K562 (cell line): Measurements from ENCODE around the gene DHDDS.

ENCODE experiments used
- ATF2 ChIP-seq: sonication (generic); formaldehyde crosslinking; IDR thresholded peaks from 2 replicates; pipeline ENCODE4 v1.8.1; 2022; ENCODE audit warnings: missing genetic modification reagents
- CTCF ChIP-seq, 3 experiments: IDR thresholded peaks in 2 of 3; conservative IDR thresholded peaks in 1 of 3; 2 replicates each; pipeline ENCODE4 v1.5.1; 2011 to 2012; ENCODE audit warnings: low read length in 3 of 3, mild to moderate bottlenecking in 3 of 3, control low read depth in 2 of 3, improper control_type of control experiment in 1 of 3, inconsistent platforms in 1 of 3, low read depth in 1 of 3, mixed read lengths in 1 of 3, moderate library complexity in 1 of 3; ENCODE audit not compliant: insufficient read depth in 2 of 3
- ETV6 ChIP-seq, 3 experiments: fragments of 150-350 bp in 1 of 3; sonication (generic) in 1 of 3; formaldehyde crosslinking in 1 of 3; IDR thresholded peaks; 2 replicates each; pipeline versions ENCODE4 v1.6.1 to v1.8.0; 2014 to 2022; ENCODE audit warnings: borderline replicate concordance in 2 of 3, low read depth in 2 of 3, antibody characterized with exemption in 1 of 3, low read length in 1 of 3, mild to moderate bottlenecking in 1 of 3, missing genetic modification reagents in 1 of 3
- FOXA1 ChIP-seq: fragments of 450-650 bp; IDR thresholded peaks from 2 replicates; pipeline ENCODE4 v1.6.1; 2016; ENCODE audit warnings: mild to moderate bottlenecking, borderline replicate concordance
- GABPB1 ChIP-seq: sonication (generic); formaldehyde crosslinking; IDR thresholded peaks from 2 replicates; pipeline ENCODE4 v1.8.0; 2022; ENCODE audit warnings: mild to moderate bottlenecking, missing genetic modification reagents
- HLTF ChIP-seq: fragments of 450-650 bp; IDR thresholded peaks from 2 replicates; pipeline ENCODE4 v1.6.1; 2016
- JUNB ChIP-seq: fragments of 450-650 bp; formaldehyde crosslinking; conservative IDR thresholded peaks from 2 replicates; pipeline ENCODE4 v1.4.0; 2020; ENCODE audit warnings: mild to moderate bottlenecking
- POLR2A ChIP-seq: fragments of 450-650 bp; conservative IDR thresholded peaks from 2 replicates; pipeline ENCODE4 v1.6.1; 2016
- POLR2AphosphoS5 ChIP-seq: IDR thresholded peaks from 2 replicates; pipeline ENCODE4 v1.6.1; 2011; ENCODE audit warnings: mild to moderate bottlenecking, low read depth, low read length, moderate library complexity; ENCODE audit not compliant: control insufficient read depth, insufficient read depth
- RERE ChIP-seq: sonication (generic); formaldehyde crosslinking; IDR thresholded peaks from 2 replicates; pipeline ENCODE4 v1.8.0; 2023; ENCODE audit warnings: missing genetic modification reagents, mild to moderate bottlenecking, borderline replicate concordance
- SIN3B ChIP-seq: fragments of 450-650 bp; IDR thresholded peaks from 2 replicates; pipeline ENCODE4 v1.6.1; 2017; ENCODE audit warnings: low read depth, mild to moderate bottlenecking, moderate library complexity
- TRIM24 ChIP-seq, 2 experiments: fragments of 450-650 bp; IDR thresholded peaks; 2 replicates each; pipeline ENCODE4 v1.6.1; 2016
- YY1 ChIP-seq, 3 experiments: IDR thresholded peaks; 2 replicates each; pipeline ENCODE4 v1.6.1; 2011; ENCODE audit warnings: low read length in 2 of 3, mild to moderate bottlenecking in 2 of 3, moderate library complexity in 2 of 3, borderline replicate concordance in 1 of 3, control low read depth in 1 of 3, low read depth in 1 of 3; ENCODE audit not compliant: insufficient read depth in 3 of 3, insufficient replicate concordance in 2 of 3, control insufficient read depth in 1 of 3, insufficient read length in 1 of 3; ENCODE audit errors: extremely low read depth in 1 of 3

- TF ChIP-seq ETV6 (IDR thresholded peaks at IDR 0.05; ENCODE audit: borderline replicate concordance in 1 of 2, low read depth in 2 of 2, low read length in 1 of 2), result no peak
- TF ChIP-seq ETV6 (CRISPR knock-in tag; IDR thresholded peaks at IDR 0.05; ENCODE audit: borderline replicate concordance), result no peak
- no peak for TF ChIP-seq RERE
- TF ChIP-seq POLR2AphosphoS5, result peak; percentile 59; the same call in 1 of the 2 replicates
- no peak for TF ChIP-seq GABPB1 (CRISPR knock-in tag)
- TF ChIP-seq CTCF (IDR thresholded peaks at IDR 0.05 in 2 of 3, conservative IDR thresholded peaks at IDR 0.05 in 1 of 3; ENCODE audit: insufficient read depth in 2 of 3, low read depth in 1 of 3, low read length in 3 of 3), result no peak
- TF ChIP-seq HLTF, result no peak
- 0 out of 2 replicates have a peak, but pooled peaks have one; percentile 6 for TF ChIP-seq POLR2A
- TF ChIP-seq YY1 (IDR thresholded peaks at IDR 0.05; ENCODE audit: borderline replicate concordance in 1 of 3, control insufficient read depth in 1 of 3, extremely low read depth in 1 of 3, insufficient read depth in 3 of 3, insufficient read length in 1 of 3, insufficient replicate concordance in 2 of 3, low read depth in 1 of 3, low read length in 2 of 3), result no peak
- TF ChIP-seq ATF2 (CRISPR knock-in tag), result no peak
- no peak for TF ChIP-seq SIN3B
- no peak for TF ChIP-seq JUNB (CRISPR knock-in tag)
- TF ChIP-seq TRIM24 (IDR thresholded peaks at IDR 0.05), result no peak
- no peak for TF ChIP-seq FOXA1
Measured at GRCh38 chr1:26476958-26477357, 44.8 kb downstream of the DHDDS start.
